ENCODE data around the gene EML6. TPM values are rescaled to one million over a fixed set of nuclear protein-coding genes. Genes with fewer than 3 reads are reported as not detected.

EML6 gene
- total RNA-seq, 2 experiments from 2014 or later: 0.78 to 1.3 TPM

GRCh38 chr2:54775710-54776109, 52.2 kb downstream of the EML6 start:
- ChIA-PET POLR2A (no interaction called here), CTCF (no interaction called here)
- ATAC-seq: no peak
- peaks cover 13% of the 10 kb centered on the region for H3K9me3 Mint-ChIP-seq (ENCODE audit: insufficient read depth)
- H3K27ac Mint-ChIP-seq: no peak overlapping the region
- H3K36me3 Mint-ChIP-seq (ENCODE audit: low read depth): no peaks in the 10 kb centered on the region
- H3K4me3 Mint-ChIP-seq: no peak overlapping the region
- H3K4me1 Mint-ChIP-seq (ENCODE audit: low read depth): no peaks in the 10 kb centered on the region
- DNase-seq: no peak
- peaks cover 2% of the 10 kb centered on the region for H3K27me3 Mint-ChIP-seq (ENCODE audit: low read depth)

DNA sequence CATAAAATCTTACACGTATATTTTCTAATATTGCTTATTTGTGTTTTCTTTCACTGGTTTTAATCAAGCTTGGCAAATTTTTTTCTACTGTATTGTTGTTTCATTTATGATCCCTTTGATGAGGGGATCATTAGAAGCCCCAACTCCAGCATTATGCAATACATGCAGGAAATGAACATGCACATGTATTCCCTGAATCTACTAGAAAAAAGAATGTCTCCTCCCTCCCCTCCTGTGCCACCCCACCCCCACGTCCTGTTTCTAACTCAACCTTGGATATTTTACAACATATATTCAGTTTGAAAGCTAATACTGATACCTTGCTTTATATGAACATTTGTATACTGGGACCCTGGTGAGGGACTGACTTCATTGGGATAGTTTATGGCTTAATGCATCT, 53.0 kb downstream of the EML6 start:
- no peak for ATAC-seq
- ChIA-PET CTCF (no interaction called here), POLR2A (no interaction called here)
- no peak overlapping the region for H3K27ac Mint-ChIP-seq
- H3K27me3 Mint-ChIP-seq (ENCODE audit: low read depth): peaks cover 5% of the 10 kb centered on the region
- no peaks in the 10 kb centered on the region for H3K4me1 Mint-ChIP-seq (ENCODE audit: low read depth)
- H3K4me3 Mint-ChIP-seq: no peak overlapping the region
- no peak for DNase-seq
- H3K36me3 Mint-ChIP-seq (ENCODE audit: low read depth): no peaks in the 10 kb centered on the region
- H3K9me3 Mint-ChIP-seq (ENCODE audit: insufficient read depth): peaks cover 13% of the 10 kb centered on the region

DNA sequence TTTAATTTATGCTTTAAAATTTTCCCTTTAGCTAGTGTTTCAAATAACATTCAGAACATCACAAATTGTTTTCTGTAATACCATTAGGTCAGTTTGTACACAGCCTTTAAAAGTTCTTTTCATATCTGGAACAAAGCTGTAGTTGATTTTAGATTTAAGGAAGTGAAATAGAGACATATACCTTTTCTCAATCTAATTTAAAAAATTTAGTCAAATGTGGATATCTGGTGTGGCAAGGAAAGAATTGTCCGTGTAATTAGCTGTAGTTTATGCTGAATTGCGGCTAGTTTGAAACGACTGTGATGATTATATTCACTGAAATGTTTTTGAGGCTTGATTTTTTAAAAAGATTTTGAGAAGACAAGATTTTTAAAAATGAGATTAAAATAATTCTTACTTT, 59.9 kb downstream of the EML6 start:
- H3K27me3 Mint-ChIP-seq (ENCODE audit: low read depth): peaks cover 5% of the 10 kb centered on the region
- POLR2A ChIA-PET: no interaction called here
- CTCF ChIA-PET: interaction anchor here (1.1 kb wide), 1 partner anchor 55 kb away, joined by 5 read pairs; no protein-coding TSS in a partner anchor

GRCh38 chr2:54787270-54787669, 63.8 kb downstream of the EML6 start:
- H3K27ac Mint-ChIP-seq: no peak overlapping the region
- no peak overlapping the region for H3K4me3 Mint-ChIP-seq
- no peak for DNase-seq
- ATAC-seq: no peak
- no peaks in the 10 kb centered on the region for H3K27me3 Mint-ChIP-seq (ENCODE audit: low read depth)
- no peaks in the 10 kb centered on the region for H3K36me3 Mint-ChIP-seq (ENCODE audit: low read depth)
- no peaks in the 10 kb centered on the region for H3K4me1 Mint-ChIP-seq (ENCODE audit: low read depth)
- CTCF ChIA-PET: interaction anchor here (1.3 kb wide), 1 partner anchor 51 kb away, joined by 3 read pairs; no protein-coding TSS in a partner anchor
- POLR2A ChIA-PET: no interaction called here
- H3K9me3 Mint-ChIP-seq (ENCODE audit: insufficient read depth): no peaks in the 10 kb centered on the region

More for the DNA sequence above, 59.9 kb downstream of the EML6 start:
- no peaks in the 10 kb centered on the region for H3K4me1 Mint-ChIP-seq (ENCODE audit: low read depth)
- no peak overlapping the region for H3K27ac Mint-ChIP-seq
- no peak overlapping the region for H3K4me3 Mint-ChIP-seq
- H3K36me3 Mint-ChIP-seq (ENCODE audit: low read depth): no peaks in the 10 kb centered on the region
- no peaks in the 10 kb centered on the region for H3K9me3 Mint-ChIP-seq (ENCODE audit: insufficient read depth)
- DNase-seq (no peak), ATAC-seq (no peak)

GRCh38 chr2:54787755-54788366, 64.4 kb downstream of the EML6 start:
- Mint-ChIP-seq H3K4me1 (ENCODE audit: low read depth) (no peaks in the 10 kb centered on the region), H3K27me3 (ENCODE audit: low read depth) (no peaks in the 10 kb centered on the region), H3K4me3 (no peak overlapping the region), H3K27ac (no peak overlapping the region), H3K36me3 (ENCODE audit: low read depth) (no peaks in the 10 kb centered on the region), H3K9me3 (ENCODE audit: insufficient read depth) (no peaks in the 10 kb centered on the region)
- ATAC-seq (no peak), DNase-seq (no peak)
- ChIA-PET CTCF (interaction anchor here (1.3 kb wide), 1 partner anchor 51 kb away, joined by 3 read pairs; no protein-coding TSS in a partner anchor), POLR2A (no interaction called here)

- ATAC-seq: no peak
These were observed 66.4 kb downstream of the EML6 start for GRCh38 chr2:54789878-54790277.

GRCh38 chr2:54791831-54792230, 68.4 kb downstream of the EML6 start:
- ATAC-seq: no peak
- no peak for DNase-seq
- Mint-ChIP-seq H3K9me3 (ENCODE audit: insufficient read depth) (no peaks in the 10 kb centered on the region), H3K27me3 (ENCODE audit: low read depth) (no peaks in the 10 kb centered on the region), H3K27ac (no peak overlapping the region), H3K4me3 (no peak overlapping the region), H3K36me3 (ENCODE audit: low read depth) (no peaks in the 10 kb centered on the region), H3K4me1 (ENCODE audit: low read depth) (no peaks in the 10 kb centered on the region)
- ChIA-PET POLR2A (no interaction called here), CTCF (interaction anchor here (1.1 kb wide), 1 partner anchor 47 kb away, joined by 4 read pairs; no protein-coding TSS in a partner anchor)

More at GRCh38 chr2:54789878-54790277, 66.4 kb downstream of the EML6 start:
- H3K4me1 Mint-ChIP-seq (ENCODE audit: low read depth): no peaks in the 10 kb centered on the region
- no peaks in the 10 kb centered on the region for H3K9me3 Mint-ChIP-seq (ENCODE audit: insufficient read depth)
- CTCF ChIA-PET: no interaction called here
- H3K27ac Mint-ChIP-seq: no peak overlapping the region
- H3K27me3 Mint-ChIP-seq (ENCODE audit: low read depth): no peaks in the 10 kb centered on the region
- no peak overlapping the region for H3K4me3 Mint-ChIP-seq
- DNase-seq: no peak
- H3K36me3 Mint-ChIP-seq (ENCODE audit: low read depth): no peaks in the 10 kb centered on the region
- POLR2A ChIA-PET: no interaction called here

GRCh38 chr2:54797307-54797706, 73.8 kb downstream of the EML6 start:
- POLR2A ChIA-PET: interaction anchor here (0.7 kb wide), 1 partner anchor 791 kb away, joined by 3 read pairs; no protein-coding TSS in a partner anchor
- no peak for ATAC-seq
- H3K27ac Mint-ChIP-seq: no peak overlapping the region
- DNase-seq: no peak
- H3K27me3 Mint-ChIP-seq (ENCODE audit: low read depth): no peaks in the 10 kb centered on the region
- CTCF ChIA-PET: no interaction called here
- H3K9me3 Mint-ChIP-seq (ENCODE audit: insufficient read depth): no peaks in the 10 kb centered on the region
- H3K4me1 Mint-ChIP-seq (ENCODE audit: low read depth): no peaks in the 10 kb centered on the region
- H3K4me3 Mint-ChIP-seq: no peak overlapping the region
- H3K36me3 Mint-ChIP-seq (ENCODE audit: low read depth): no peaks in the 10 kb centered on the region

- no peaks in the 10 kb centered on the region for H3K27me3 Mint-ChIP-seq (ENCODE audit: low read depth)
- H3K4me1 Mint-ChIP-seq (ENCODE audit: low read depth): peaks cover 8% of the 10 kb centered on the region
- no peaks in the 10 kb centered on the region for H3K9me3 Mint-ChIP-seq (ENCODE audit: insufficient read depth)
- no peak for DNase-seq
- CTCF ChIA-PET: no interaction called here
- no peak overlapping the region for H3K27ac Mint-ChIP-seq
- ATAC-seq: no peak
- H3K36me3 Mint-ChIP-seq (ENCODE audit: low read depth): peaks cover 2% of the 10 kb centered on the region
- no peak overlapping the region for H3K4me3 Mint-ChIP-seq
- POLR2A ChIA-PET: no interaction called here
These were observed 77.9 kb downstream of the EML6 start for GRCh38 chr2:54801352-54801751.

GRCh38 chr2:54803783-54804751, 80.6 kb downstream of the EML6 start:
- DNase-seq (no peak), ATAC-seq (no peak)
- CTCF ChIA-PET: interaction anchor here (1.3 kb wide), 1 partner anchor 80 kb away, joined by 3 read pairs; the partner anchor contains the start of gene EML6
- peaks cover 8% of the 10 kb centered on the region for H3K4me1 Mint-ChIP-seq (ENCODE audit: low read depth)
- H3K36me3 Mint-ChIP-seq (ENCODE audit: low read depth): peaks cover 2% of the 10 kb centered on the region
- no peaks in the 10 kb centered on the region for H3K9me3 Mint-ChIP-seq (ENCODE audit: insufficient read depth)
- no peak overlapping the region for H3K4me3 Mint-ChIP-seq
- H3K27ac Mint-ChIP-seq: no peak overlapping the region
- H3K27me3 Mint-ChIP-seq (ENCODE audit: low read depth): no peaks in the 10 kb centered on the region
- POLR2A ChIA-PET: no interaction called here

GRCh38 chr2:54805255-54805654, 81.8 kb downstream of the EML6 start:
- POLR2A ChIA-PET: no interaction called here
- no peaks in the 10 kb centered on the region for H3K9me3 Mint-ChIP-seq (ENCODE audit: insufficient read depth)
- ATAC-seq (no peak), DNase-seq (no peak)
- H3K4me1 Mint-ChIP-seq (ENCODE audit: low read depth): peaks cover 8% of the 10 kb centered on the region
- H3K27ac Mint-ChIP-seq: no peak overlapping the region
- H3K4me3 Mint-ChIP-seq: no peak overlapping the region
- peaks cover 6% of the 10 kb centered on the region for H3K27me3 Mint-ChIP-seq (ENCODE audit: low read depth)
- peaks cover 2% of the 10 kb centered on the region for H3K36me3 Mint-ChIP-seq (ENCODE audit: low read depth)
- CTCF ChIA-PET: interaction anchor here (0.9 kb wide), 1 partner anchor 34 kb away, joined by 3 read pairs; no protein-coding TSS in a partner anchor

DNA sequence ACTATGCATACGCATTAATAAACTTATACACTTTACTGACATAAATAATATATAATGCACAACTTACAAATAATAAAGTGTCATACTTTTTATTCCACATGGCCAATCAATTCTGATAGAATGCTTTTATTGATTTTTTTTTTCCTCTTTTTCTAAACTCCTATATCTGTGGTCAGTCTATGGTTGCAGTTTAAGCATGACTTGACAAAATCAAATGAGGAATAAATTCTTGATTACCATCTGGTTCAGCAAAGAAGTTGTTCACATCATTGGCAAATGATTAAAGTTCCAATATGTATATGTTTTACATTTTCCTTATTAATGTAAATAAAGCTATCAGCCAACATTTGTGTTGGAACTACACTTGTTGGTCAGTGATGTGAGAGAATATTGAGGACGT, 83.5 kb downstream of the EML6 start:
- peaks cover 8% of the 10 kb centered on the region for H3K4me1 Mint-ChIP-seq (ENCODE audit: low read depth)
- peaks cover 2% of the 10 kb centered on the region for H3K36me3 Mint-ChIP-seq (ENCODE audit: low read depth)
- ATAC-seq (no peak), DNase-seq (no peak)
- ChIA-PET CTCF (no interaction called here), POLR2A (no interaction called here)
- H3K27ac Mint-ChIP-seq: no peak overlapping the region
- no peaks in the 10 kb centered on the region for H3K9me3 Mint-ChIP-seq (ENCODE audit: insufficient read depth)
- peaks cover 9% of the 10 kb centered on the region for H3K27me3 Mint-ChIP-seq (ENCODE audit: low read depth)
- H3K4me3 Mint-ChIP-seq: no peak overlapping the region

Data from activated CD8-positive, alpha-beta T cell treated with anti-CD3 and anti-CD28 coated beads, Interleukin-2, amount 10 ng/mL, durations not matched to agents 7 days and 5 days (primary cell).